ENCODE results near the gene MAP4K3. TPM values are rescaled to one million over a fixed set of nuclear protein-coding genes. Genes with fewer than 3 reads are reported as not detected.

Gene MAP4K3
- total and polyA plus RNA-seq, 9 of the 15 experiments (the other 6 are each of a cell fraction or from before 2014, with no cell fraction given) = 3.1 to 30.0 (median 16.9) TPM

DNA sequence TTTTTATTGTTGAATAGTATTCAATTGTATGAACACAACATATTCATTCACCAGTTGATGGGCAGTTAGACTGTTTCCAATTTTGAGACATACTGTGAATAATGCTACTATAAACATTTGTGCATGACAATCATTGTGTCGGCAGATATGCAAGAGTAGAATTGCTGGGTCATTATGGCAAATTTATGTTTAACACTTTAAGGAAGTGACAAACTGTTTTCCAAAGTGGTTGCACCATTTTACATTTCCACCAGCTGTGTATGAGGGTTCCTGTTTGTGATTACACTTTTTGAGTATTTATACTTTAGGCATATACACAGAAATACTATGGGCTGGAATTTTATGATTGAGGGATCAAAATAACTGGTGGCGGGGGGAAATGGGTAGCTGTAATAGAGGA, 61.2 kb downstream of the MAP4K3 start (continued):
- TF ChIP-seq OTX1 (CRISPR knock-in tag; IDR thresholded peaks at IDR 0.05) = no peak
- no peak for TF ChIP-seq BHLHE40 (IDR thresholded peaks at IDR 0.05; ENCODE audit: low read length)
- TF ChIP-seq TBL1XR1 (IDR thresholded peaks at IDR 0.05; ENCODE audit: low read length in 2 of 2) = no peak
- TF ChIP-seq ZNF407 (IDR thresholded peaks at IDR 0.05; ENCODE audit: low read depth) = no peak
- TF ChIP-seq ZNF316 (IDR thresholded peaks at IDR 0.05) = peak; percentile 29; the same call in 1 of the 2 replicates
- peak; percentile 40; the same call in 1 of the 2 replicates for TF ChIP-seq ETV1 (tag; conservative IDR thresholded peaks at IDR 0.05; ENCODE audit: low read depth)
- TF ChIP-seq MEIS2 (IDR thresholded peaks at IDR 0.05; ENCODE audit: partially characterized antibody) = peak; percentile 22
- TF ChIP-seq MTA2 (IDR thresholded peaks at IDR 0.05; ENCODE audit: low read depth) = no peak
- no peak for TF ChIP-seq ZBED1 (IDR thresholded peaks at IDR 0.05)
- no peak for TF ChIP-seq FOXK2 (conservative IDR thresholded peaks at IDR 0.05 in 1 of 2, IDR thresholded peaks at IDR 0.05 in 1 of 2; ENCODE audit: low read depth in 2 of 2)
- no peak for TF ChIP-seq NELFE (IDR thresholded peaks at IDR 0.05; ENCODE audit: insufficient read depth, insufficient read length)
- peak; percentile 45; the same call in 1 of the 2 replicates for TF ChIP-seq MAFG (tag; conservative IDR thresholded peaks at IDR 0.05)
- TF ChIP-seq GATA2 (CRISPR knock-in tag; IDR thresholded peaks at IDR 0.05) = no peak
- TF ChIP-seq, protein P1, sequence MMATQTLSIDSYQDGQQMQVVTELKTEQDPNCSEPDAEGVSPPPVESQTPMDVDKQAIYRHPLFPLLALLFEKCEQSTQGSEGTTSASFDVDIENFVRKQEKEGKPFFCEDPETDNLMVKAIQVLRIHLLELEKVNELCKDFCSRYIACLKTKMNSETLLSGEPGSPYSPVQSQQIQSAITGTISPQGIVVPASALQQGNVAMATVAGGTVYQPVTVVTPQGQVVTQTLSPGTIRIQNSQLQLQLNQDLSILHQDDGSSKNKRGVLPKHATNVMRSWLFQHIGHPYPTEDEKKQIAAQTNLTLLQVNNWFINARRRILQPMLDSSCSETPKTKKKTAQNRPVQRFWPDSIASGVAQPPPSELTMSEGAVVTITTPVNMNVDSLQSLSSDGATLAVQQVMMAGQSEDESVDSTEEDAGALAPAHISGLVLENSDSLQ (IDR thresholded peaks at IDR 0.05) = no peak
- peak; percentile 55; the same call in 1 of the 2 replicates for TF ChIP-seq SPI1 (IDR thresholded peaks at IDR 0.05; ENCODE audit: borderline replicate concordance, low read depth, low read length)
- TF ChIP-seq EHMT2 (IDR thresholded peaks at IDR 0.05) = no peak
- TF ChIP-seq NR2C1 (IDR thresholded peaks at IDR 0.05) = no peak
- no peak for TF ChIP-seq NR2C1 (tag; IDR thresholded peaks at IDR 0.05)
- no peak for TF ChIP-seq SMARCA5 (IDR thresholded peaks at IDR 0.05)
- TF ChIP-seq ZNF79 (CRISPR knock-in tag; IDR thresholded peaks at IDR 0.05; ENCODE audit: low read depth) = no peak
- peak; percentile 8; the same call in 1 of the 2 replicates for TF ChIP-seq MAFK (IDR thresholded peaks at IDR 0.05; ENCODE audit: low read length)
- no peak for TF ChIP-seq NCOA4 (IDR thresholded peaks at IDR 0.05; ENCODE audit: partially characterized antibody)
- no peak for TF ChIP-seq ELF2 (CRISPR knock-in tag; IDR thresholded peaks at IDR 0.05)
- TF ChIP-seq MTF1 (CRISPR knock-in tag; IDR thresholded peaks at IDR 0.05; ENCODE audit: borderline replicate concordance) = no peak
